Ecto neural progenitor cell (in vitro differentiated cells): ENCODE data around the gene SLC5A5.
A peak's percentile ranks its signal among the peaks of the same experiment; 100 is the strongest.
"Not testable (repeated sequence)": the region's sequence is repeated elsewhere in the genome, so short reads cannot be mapped to it uniquely, and the experiment has no call there.

Experiments
- DNase-seq: peaks from one replicate; pipeline ENCODE4 v3.0.0-alpha.2; 2018; ENCODE audit warnings: low spot score

The SLC5A5 gene

DNA sequence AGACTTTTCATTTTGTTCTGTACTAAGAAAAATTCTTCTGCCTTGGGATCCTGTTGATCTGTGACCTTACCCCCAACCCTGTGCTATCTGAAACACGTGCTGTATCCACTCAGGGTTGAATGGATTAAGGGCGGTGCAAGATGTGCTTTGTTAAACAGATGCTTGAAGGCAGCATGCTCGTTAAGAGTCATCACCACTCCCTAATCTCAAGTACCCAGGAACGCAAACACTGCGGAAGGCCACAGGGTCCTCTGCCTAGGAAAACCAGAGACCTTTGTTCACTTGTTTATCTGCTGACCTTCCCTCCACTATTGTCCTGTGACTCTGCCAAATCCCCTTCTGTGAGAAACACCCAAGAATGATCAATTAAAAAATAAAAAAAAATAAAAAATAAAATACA, 47.4 kb downstream of the SLC5A5 start:
- DNase-seq = not testable (repeated sequence)

GRCh38 chr19:17920527-17920926, 48.8 kb downstream of the SLC5A5 start:
- DNase-seq = no peak

GRCh38 chr19:17922138-17922537, 50.4 kb downstream of the SLC5A5 start:
- no peak for DNase-seq

GRCh38 chr19:17926044-17926443, 54.3 kb downstream of the SLC5A5 start:
- DNase-seq = no peak

DNA sequence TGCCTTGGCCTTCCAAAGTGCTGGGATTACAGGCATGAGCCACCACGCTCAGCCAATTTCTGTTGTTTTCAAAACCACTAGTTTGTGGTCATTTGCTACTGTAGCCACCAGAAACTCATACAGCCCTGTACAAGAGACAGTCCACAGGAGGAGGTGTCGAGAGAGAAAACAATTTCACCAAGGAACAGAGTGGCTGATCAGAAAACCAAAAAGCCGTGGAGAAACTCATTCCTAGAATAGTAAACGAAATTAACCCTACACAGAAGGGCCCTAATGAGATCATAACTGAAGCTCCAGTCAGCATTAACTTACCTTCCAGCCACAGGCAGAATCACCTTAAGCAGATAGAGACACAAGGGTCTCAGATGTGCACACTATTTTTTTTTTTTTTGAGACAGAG, 57.3 kb downstream of the SLC5A5 start:
- DNase-seq = no peak

GRCh38 chr19:17931532-17932191, 59.9 kb downstream of the SLC5A5 start:
- peak; percentile 70 for DNase-seq

GRCh38 chr19:17932485-17933338, 61.0 kb downstream of the SLC5A5 start, which contains the start of gene CCDC124:
Gene CCDC124 (plus strand): TSS chr19:17933015. CDS start chr19:17936421, 3,406 bp downstream.
- peak; percentile 95 for DNase-seq

DNA sequence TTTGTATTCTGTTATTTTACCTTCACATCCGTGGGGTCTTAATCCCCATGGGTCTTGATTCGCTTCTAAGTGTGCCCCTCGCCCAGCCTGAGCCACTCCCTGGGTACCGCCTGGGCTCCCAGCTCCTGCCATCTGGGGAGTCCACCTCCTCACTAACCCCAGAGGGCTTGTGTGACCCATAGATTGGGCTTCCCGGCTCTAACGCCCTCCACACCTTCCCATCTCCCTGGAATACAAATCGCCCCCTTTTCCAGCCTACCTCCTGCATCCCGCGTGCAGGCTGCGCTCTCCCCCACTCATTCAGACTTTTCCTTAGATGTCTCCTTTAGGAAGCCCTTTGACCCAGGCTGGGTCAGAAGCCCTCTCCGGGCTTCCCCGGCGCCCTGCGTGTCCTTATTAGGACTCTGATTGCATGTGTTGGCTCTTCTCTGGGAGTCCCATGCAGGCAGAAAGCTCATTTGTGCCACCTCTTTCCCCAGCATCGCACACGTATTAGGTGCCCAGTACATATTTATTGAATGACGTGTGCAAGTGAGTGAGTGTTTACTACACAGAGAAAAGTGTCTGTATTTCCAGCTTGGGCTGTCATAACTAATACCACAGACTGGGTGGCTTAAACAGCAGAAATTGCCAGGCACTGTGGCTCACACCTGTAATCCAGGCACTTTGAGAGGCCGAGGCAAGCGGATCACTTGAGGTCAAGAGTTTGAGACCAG, 61.8 kb downstream of the SLC5A5 start:
- no peak for DNase-seq

- DNase-seq = no peak
These were observed 64.6 kb downstream of the SLC5A5 start for GRCh38 chr19:17936379-17936778.

- no peak for DNase-seq
These were observed 65.7 kb downstream of the SLC5A5 start for GRCh38 chr19:17937371-17937900.

- DNase-seq = peak; percentile 83
These were observed 66.5 kb downstream of the SLC5A5 start for GRCh38 chr19:17938092-17938845.

- DNase-seq = peak; percentile 47
These were observed 70.4 kb downstream of the SLC5A5 start for GRCh38 chr19:17942181-17942580.

DNA sequence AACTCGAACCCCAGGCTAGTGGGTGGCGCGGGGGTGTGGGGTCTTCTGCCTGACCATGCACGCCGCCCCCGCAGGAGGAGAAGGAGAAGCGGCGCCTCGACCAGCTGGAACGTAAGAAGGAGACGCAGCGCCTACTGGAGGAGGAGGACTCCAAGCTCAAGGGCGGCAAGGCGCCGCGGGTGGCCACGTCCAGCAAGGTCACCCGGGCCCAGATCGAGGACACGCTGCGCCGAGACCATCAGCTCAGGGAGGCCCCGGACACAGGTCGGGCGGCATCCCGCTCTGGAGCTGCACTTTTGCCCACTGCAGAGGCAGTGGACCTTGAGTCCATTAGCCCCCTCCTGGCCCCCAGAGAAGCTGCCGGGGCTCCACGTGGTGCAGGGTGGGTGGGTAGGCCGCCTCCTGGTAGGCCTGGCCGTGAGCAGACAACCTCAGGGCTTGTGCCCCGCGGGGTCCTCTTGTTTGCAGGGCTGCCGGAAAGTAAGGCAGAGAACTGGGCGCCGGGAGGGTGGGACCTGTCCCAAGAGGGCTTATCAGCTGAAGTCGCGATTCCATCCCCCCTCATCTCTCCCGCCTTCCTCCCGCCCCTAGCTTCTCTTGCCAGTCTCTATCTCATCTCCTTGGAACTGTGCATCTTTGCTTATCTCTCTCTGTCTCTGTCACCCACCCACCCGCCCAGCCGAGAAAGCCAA, 71.0 kb downstream of the SLC5A5 start:
- DNase-seq = peak; percentile 53

- peak; percentile 66 for DNase-seq
These were observed 71.8 kb downstream of the SLC5A5 start for GRCh38 chr19:17943274-17944221.

GRCh38 chr19:17944301-17944700, 72.6 kb downstream of the SLC5A5 start:
- DNase-seq = no peak
